ENCODE results near the gene GPD1L. TPM values are rescaled to one million over a fixed set of nuclear protein-coding genes. Genes with fewer than 3 reads are reported as not detected.

Gene GPD1L
- 5.4 and 8.0 TPM in 2 replicates for total RNA-seq

DNA sequence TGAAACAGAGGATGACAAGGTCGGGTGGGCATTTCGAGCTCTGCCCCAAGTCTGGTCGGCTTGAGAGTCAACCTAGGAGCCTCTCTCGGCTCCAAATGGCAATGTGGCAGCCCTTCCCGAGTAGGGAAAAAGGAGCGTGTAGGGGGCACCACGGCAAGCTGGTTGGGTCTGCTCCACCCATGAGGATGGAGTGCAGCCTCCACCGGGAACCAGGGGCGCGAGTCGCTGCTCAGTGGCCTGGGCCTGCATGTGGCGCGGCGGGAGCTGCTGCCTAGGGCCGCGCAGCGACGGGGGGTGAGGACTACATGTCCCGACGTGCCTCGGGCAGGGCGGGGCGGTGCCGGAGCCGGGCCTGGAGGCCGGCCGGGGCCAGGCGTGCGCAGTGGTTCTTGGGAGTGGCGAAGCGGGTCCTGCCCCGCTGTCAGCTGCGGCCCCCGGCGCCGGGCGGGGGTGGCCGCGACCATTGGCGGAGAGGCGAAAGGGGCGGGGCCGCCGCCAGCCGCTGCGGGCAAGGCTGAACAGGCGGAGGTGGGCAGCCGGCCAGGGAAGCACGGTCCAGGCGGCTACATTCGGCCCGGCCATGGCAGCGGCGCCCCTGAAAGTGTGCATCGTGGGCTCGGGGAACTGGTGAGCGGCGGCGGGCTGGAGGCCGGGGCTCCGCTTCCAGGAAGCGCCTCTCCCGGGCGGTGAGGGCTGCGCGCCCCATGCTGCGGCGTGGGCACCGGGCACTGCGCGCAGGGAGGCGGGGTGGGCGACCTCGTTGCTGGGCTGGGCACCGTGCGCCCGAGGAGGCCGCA is at the start of gene GPD1L:
Gene GPD1L (plus strand): TSS at position 489 of the 797 bp plus-strand sequence. CDS start 92 bp downstream, at position 581.

Other genes starting within 250 kb of the GPD1L start
- 9.1 and 13.5 TPM in 2 replicates for gene OSBPL10, start 125.4 kb upstream of the GPD1L start, total RNA-seq
- gene ZNF860, start 124.9 kb upstream of the GPD1L start, total RNA-seq = 0.28 TPM in 2 replicates
- gene CMTM8, start 132.1 kb downstream of the GPD1L start, total RNA-seq = not detected in 2 replicates

Data from smooth muscle cell of bladder (primary cell).